ENCODE results near the gene SGCD.

SGCD gene

DNA sequence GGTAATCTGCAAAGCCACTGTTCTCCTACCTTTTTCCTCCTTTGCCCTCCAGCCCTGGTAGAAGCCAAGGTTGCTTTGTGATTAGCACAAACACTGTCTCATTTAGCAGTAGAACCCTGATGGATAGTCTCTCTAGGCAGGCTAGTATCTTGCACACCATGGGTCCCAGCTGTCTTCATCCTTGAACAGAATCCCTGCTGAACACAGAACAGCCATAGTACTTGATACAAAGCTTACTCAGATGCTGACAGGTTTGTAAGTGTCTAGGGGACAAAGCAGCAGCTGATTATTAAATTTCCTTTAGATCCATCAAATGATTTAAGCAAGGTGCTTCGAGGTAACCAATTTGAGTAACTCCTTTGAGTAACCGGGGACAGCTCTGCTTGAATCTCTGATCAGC lies 359.4 kb downstream of the SGCD start:
- no peak for DNase-seq (ENCODE audit: low read depth in 1 of 2, low spot score in 1 of 2)
- Histone ChIP-seq H3K27ac (replicated peaks) (no peak overlapping the region), H3K27me3 (ENCODE audit: insufficient read depth, poor library complexity, severe bottlenecking) (peaks cover 6% of the 10 kb centered on the region), H3K4me3 (replicated peaks; ENCODE audit: insufficient read depth, low read length) (no peak overlapping the region)
- TF ChIP-seq, protein P1, sequence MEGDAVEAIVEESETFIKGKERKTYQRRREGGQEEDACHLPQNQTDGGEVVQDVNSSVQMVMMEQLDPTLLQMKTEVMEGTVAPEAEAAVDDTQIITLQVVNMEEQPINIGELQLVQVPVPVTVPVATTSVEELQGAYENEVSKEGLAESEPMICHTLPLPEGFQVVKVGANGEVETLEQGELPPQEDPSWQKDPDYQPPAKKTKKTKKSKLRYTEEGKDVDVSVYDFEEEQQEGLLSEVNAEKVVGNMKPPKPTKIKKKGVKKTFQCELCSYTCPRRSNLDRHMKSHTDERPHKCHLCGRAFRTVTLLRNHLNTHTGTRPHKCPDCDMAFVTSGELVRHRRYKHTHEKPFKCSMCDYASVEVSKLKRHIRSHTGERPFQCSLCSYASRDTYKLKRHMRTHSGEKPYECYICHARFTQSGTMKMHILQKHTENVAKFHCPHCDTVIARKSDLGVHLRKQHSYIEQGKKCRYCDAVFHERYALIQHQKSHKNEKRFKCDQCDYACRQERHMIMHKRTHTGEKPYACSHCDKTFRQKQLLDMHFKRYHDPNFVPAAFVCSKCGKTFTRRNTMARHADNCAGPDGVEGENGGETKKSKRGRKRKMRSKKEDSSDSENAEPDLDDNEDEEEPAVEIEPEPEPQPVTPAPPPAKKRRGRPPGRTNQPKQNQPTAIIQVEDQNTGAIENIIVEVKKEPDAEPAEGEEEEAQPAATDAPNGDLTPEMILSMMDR (IDR thresholded peaks at IDR 0.05; ENCODE audit: insufficient read depth, low read length), result no peak
- no peak for TF ChIP-seq SPI1 (IDR thresholded peaks at IDR 0.05; ENCODE audit: borderline replicate concordance, low read depth)
- TF ChIP-seq, protein P2, sequence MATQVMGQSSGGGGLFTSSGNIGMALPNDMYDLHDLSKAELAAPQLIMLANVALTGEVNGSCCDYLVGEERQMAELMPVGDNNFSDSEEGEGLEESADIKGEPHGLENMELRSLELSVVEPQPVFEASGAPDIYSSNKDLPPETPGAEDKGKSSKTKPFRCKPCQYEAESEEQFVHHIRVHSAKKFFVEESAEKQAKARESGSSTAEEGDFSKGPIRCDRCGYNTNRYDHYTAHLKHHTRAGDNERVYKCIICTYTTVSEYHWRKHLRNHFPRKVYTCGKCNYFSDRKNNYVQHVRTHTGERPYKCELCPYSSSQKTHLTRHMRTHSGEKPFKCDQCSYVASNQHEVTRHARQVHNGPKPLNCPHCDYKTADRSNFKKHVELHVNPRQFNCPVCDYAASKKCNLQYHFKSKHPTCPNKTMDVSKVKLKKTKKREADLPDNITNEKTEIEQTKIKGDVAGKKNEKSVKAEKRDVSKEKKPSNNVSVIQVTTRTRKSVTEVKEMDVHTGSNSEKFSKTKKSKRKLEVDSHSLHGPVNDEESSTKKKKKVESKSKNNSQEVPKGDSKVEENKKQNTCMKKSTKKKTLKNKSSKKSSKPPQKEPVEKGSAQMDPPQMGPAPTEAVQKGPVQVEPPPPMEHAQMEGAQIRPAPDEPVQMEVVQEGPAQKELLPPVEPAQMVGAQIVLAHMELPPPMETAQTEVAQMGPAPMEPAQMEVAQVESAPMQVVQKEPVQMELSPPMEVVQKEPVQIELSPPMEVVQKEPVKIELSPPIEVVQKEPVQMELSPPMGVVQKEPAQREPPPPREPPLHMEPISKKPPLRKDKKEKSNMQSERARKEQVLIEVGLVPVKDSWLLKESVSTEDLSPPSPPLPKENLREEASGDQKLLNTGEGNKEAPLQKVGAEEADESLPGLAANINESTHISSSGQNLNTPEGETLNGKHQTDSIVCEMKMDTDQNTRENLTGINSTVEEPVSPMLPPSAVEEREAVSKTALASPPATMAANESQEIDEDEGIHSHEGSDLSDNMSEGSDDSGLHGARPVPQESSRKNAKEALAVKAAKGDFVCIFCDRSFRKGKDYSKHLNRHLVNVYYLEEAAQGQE (IDR thresholded peaks at IDR 0.05; ENCODE audit: insufficient replicate concordance, low read depth), result no peak
- no peak for TF ChIP-seq POLR2AphosphoS5 (IDR thresholded peaks at IDR 0.05; ENCODE audit: low read depth)
- no peak for TF ChIP-seq GABPA (IDR thresholded peaks at IDR 0.05; ENCODE audit: low read depth)

DNA sequence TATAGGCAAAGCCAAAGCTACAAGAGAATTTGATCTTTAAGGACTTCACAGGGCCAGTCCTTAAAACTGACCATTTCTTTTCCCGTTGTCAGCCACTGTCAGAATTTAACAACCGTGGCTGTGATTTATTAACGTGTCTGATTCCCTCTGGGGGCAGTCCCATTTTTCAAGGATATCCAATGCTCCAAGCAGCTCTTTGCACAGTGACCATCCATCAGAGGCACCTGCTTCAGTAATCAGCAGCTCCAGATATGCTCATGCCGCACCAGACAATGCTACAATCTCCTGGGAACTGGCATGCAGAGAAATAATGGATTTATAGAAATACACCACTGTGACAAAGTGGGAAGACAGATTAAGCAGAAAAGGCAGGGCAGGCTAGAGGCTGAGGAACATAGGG lies 359.8 kb downstream of the SGCD start:
- no peak for DNase-seq (ENCODE audit: low read depth in 1 of 2, low spot score in 1 of 2)
- Histone ChIP-seq H3K27me3 (ENCODE audit: insufficient read depth, poor library complexity, severe bottlenecking) (peaks cover 6% of the 10 kb centered on the region), H3K27ac (replicated peaks) (no peak overlapping the region), H3K4me3 (replicated peaks; ENCODE audit: insufficient read depth, low read length) (no peak overlapping the region)
- TF ChIP-seq, protein P1 (IDR thresholded peaks at IDR 0.05; ENCODE audit: insufficient read depth, low read length), result no peak

DNA sequence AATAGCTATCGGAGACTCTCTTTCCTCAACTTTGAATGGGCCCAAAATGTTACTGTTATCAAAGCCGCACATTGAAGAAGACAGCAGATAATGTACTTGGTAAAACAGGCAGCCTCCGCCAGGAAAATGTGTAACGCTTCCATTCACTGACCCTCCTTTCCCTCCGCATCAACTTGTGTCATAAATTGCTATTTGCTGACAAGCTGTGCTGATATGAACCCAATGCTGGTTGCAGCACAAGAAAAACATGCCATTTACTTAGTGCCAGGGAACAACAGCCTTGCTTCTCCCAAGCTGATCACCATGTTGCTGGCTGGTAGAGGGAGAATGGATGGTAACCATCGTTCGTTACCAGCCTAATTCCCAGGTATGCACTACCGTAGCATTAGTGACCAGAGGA lies 360.6 kb downstream of the SGCD start:
- DNase-seq (ENCODE audit: low read depth in 1 of 2, low spot score in 1 of 2), result no peak
- TF ChIP-seq SPI1 (IDR thresholded peaks at IDR 0.05; ENCODE audit: borderline replicate concordance, low read depth), result no peak
- no peak for TF ChIP-seq POLR2AphosphoS5 (IDR thresholded peaks at IDR 0.05; ENCODE audit: low read depth)
- TF ChIP-seq, protein P2 (IDR thresholded peaks at IDR 0.05; ENCODE audit: insufficient replicate concordance, low read depth), result no peak
- TF ChIP-seq GABPA (IDR thresholded peaks at IDR 0.05; ENCODE audit: low read depth), result no peak
- TF ChIP-seq, protein P1 (IDR thresholded peaks at IDR 0.05; ENCODE audit: insufficient read depth, low read length), result no peak
- Histone ChIP-seq H3K4me3 (replicated peaks; ENCODE audit: insufficient read depth, low read length) (no peak overlapping the region), H3K27me3 (ENCODE audit: insufficient read depth, poor library complexity, severe bottlenecking) (peaks cover 6% of the 10 kb centered on the region), H3K27ac (replicated peaks) (no peak overlapping the region)

DNA sequence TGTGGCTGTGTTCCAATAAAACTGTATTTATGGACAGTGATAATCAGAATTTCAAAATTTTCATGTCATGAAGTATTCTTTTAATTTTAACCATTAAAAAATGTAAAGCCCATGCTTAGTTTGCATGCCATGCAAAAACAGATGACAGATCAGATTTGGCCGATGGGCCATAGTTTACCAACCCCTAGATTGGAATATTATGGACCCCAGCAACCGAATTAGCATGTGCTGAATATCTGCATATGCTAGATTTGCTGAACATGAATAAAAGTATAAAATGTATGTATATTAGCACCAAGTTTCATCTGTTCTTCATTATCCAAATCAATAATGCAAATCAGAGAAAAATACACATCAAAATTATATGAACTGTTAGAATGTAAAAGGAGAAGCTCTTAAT lies 364.6 kb downstream of the SGCD start:
- no peak for TF ChIP-seq GABPA (IDR thresholded peaks at IDR 0.05; ENCODE audit: low read depth)
- TF ChIP-seq, protein P1 (IDR thresholded peaks at IDR 0.05; ENCODE audit: insufficient read depth, low read length), result no peak
- no peak for TF ChIP-seq SPI1 (IDR thresholded peaks at IDR 0.05; ENCODE audit: borderline replicate concordance, low read depth)
- TF ChIP-seq, protein P2 (IDR thresholded peaks at IDR 0.05; ENCODE audit: insufficient replicate concordance, low read depth), result no peak
- TF ChIP-seq POLR2AphosphoS5 (IDR thresholded peaks at IDR 0.05; ENCODE audit: low read depth), result no peak
- no peak for DNase-seq (ENCODE audit: low read depth in 1 of 2, low spot score in 1 of 2)
- no peak overlapping the region for H3K4me3 ChIP-seq (replicated peaks; ENCODE audit: insufficient read depth, low read length)

More for the DNA sequence above, 364.6 kb downstream of the SGCD start:
- Histone ChIP-seq H3K27me3 (ENCODE audit: insufficient read depth, poor library complexity, severe bottlenecking) (peaks cover 4% of the 10 kb centered on the region), H3K27ac (replicated peaks) (no peak overlapping the region)
